Smooth muscle cell (in vitro differentiated cells): ENCODE measurements around the gene KNSTRN. TPM values are rescaled to one million over a fixed set of nuclear protein-coding genes. Genes with fewer than 3 reads are reported as not detected.

Experiments used
- DNase-seq: peaks from one replicate; lab custom pipeline; 2025; ENCODE audit not compliant: unreplicated experiment; lab: John Stamatoyannopoulos, UW
- H2AFZ ChIP-seq: fragments of 200-600 bp; sonication (generic); 2 replicates; pipeline ENCODE4 v1.6.0; 2016; ENCODE audit warnings: antibody characterized with exemption, low read depth, mild to moderate bottlenecking
- H3F3A ChIP-seq: fragments of 200-600 bp; sonication (generic); 2 replicates; pipeline ENCODE4 v1.6.0; 2017; ENCODE audit warnings: antibody characterized with exemption, low read depth
- H3K27ac ChIP-seq: fragments of 200-600 bp; sonication (generic); 2 replicates; pipeline ENCODE4 v1.5.1; 2016; ENCODE audit warnings: low read depth, mild to moderate bottlenecking
- H3K27me3 ChIP-seq: fragments of 200-600 bp; sonication (generic); 2 replicates; pipeline ENCODE4 v1.6.1; 2016; ENCODE audit warnings: low read depth, mild to moderate bottlenecking
- H3K36me3 ChIP-seq: fragments of 200-600 bp; sonication (generic); 2 replicates; pipeline ENCODE4 v1.5.1; 2016; ENCODE audit warnings: low read depth
- H3K4me1 ChIP-seq: fragments of 200-600 bp; sonication (generic); 2 replicates; pipeline ENCODE4 v1.5.1; 2016; ENCODE audit warnings: low read depth
- H3K4me2 ChIP-seq: fragments of 200-600 bp; sonication (generic); 2 replicates; pipeline ENCODE4 v1.6.0; 2016; ENCODE audit warnings: mild to moderate bottlenecking
- H3K4me3 ChIP-seq: fragments of 200-600 bp; sonication (generic); 2 replicates; pipeline ENCODE4 v1.5.1; 2016; ENCODE audit warnings: mild to moderate bottlenecking
- H3K79me2 ChIP-seq: fragments of 200-600 bp; sonication (generic); 2 replicates; pipeline ENCODE4 v1.6.0; 2016; ENCODE audit warnings: low read depth, mild to moderate bottlenecking
- H3K9ac ChIP-seq: fragments of 200-600 bp; sonication (generic); 2 replicates; pipeline ENCODE4 v1.6.0; 2016; ENCODE audit warnings: low read depth
- H3K9me3 ChIP-seq: fragments of 200-600 bp; sonication (generic); replicated peaks from 2 replicates; pipeline ENCODE4 v1.5.1; 2016; ENCODE audit warnings: low read depth
- H4K20me1 ChIP-seq: fragments of 200-600 bp; sonication (generic); 2 replicates; pipeline ENCODE4 v1.6.0; 2016; ENCODE audit warnings: low read depth
- CTCF ChIP-seq: fragments of 200-600 bp; sonication (generic); IDR thresholded peaks from 2 replicates; pipeline ENCODE4 v1.5.1; 2017; ENCODE audit warnings: borderline replicate concordance, mild to moderate bottlenecking, antibody characterized with exemption; ENCODE audit not compliant: insufficient read depth, poor library complexity, severe bottlenecking
- WGBS: methylation state at CpG from one replicate; pipeline ENCODE4 v1.1.7; 2016; ENCODE audit warnings: low lambda C conversion rate; 5-methylcytosine and 5-hydroxymethylcytosine counted together
- polyA plus RNA-seq: library from polyadenylated mRNA; unstranded; fragments of >200 nt; fragmentation: Nextera tagmentation; extraction: Ambion mirVana; gene quantifications from 2 replicates; pipeline ENCODE4 v1.2.1, GENCODE V29; 2016
- total RNA-seq: library from RNA; depleted of rRNA; stranded (reverse); fragments of >200 nt; gene quantifications from 2 replicates; pipeline ENCODE4 v1.2.3, GENCODE V29; 2014

The KNSTRN gene
- total and polyA plus RNA-seq, 2 experiments from 2014 or later, result 17.3 to 27.0 TPM

GRCh38 chr15:40418126-40418525 is 35.6 kb downstream of the KNSTRN start:
- no peak overlapping the region for H3K4me2 ChIP-seq
- no peak for TF ChIP-seq CTCF
- peaks cover 5% of the 10 kb centered on the region for H3F3A ChIP-seq
- H3K27ac ChIP-seq, result no peak overlapping the region
- WGBS, result over 99% methylated on average over 10 of the region's 10 CpGs
- H3K27me3 ChIP-seq, result no peaks in the 10 kb centered on the region
- H3K79me2 ChIP-seq, result no peaks in the 10 kb centered on the region
- peaks cover 3% of the 10 kb centered on the region for H3K36me3 ChIP-seq
- H2AFZ ChIP-seq, result no peak overlapping the region
- H3K4me3 ChIP-seq, result no peak overlapping the region
- H3K9me3 ChIP-seq, result no peaks in the 10 kb centered on the region
- H3K4me1 ChIP-seq, result no peaks in the 10 kb centered on the region
- no peaks in the 10 kb centered on the region for H4K20me1 ChIP-seq
- no peak overlapping the region for H3K9ac ChIP-seq
- DNase-seq, result no peak

- no peak overlapping the region for H3K9ac ChIP-seq
- no peak overlapping the region for H3K27ac ChIP-seq
- no peak overlapping the region for H3K4me3 ChIP-seq
- no peaks in the 10 kb centered on the region for H3K9me3 ChIP-seq
- TF ChIP-seq CTCF, result no peak
- H3K36me3 ChIP-seq, result no peaks in the 10 kb centered on the region
- no peak overlapping the region for H2AFZ ChIP-seq
- no peak overlapping the region for H3K4me2 ChIP-seq
- no peaks in the 10 kb centered on the region for H4K20me1 ChIP-seq
- H3F3A ChIP-seq, result peaks cover 5% of the 10 kb centered on the region
- H3K4me1 ChIP-seq, result no peaks in the 10 kb centered on the region
- no peak for DNase-seq
- no peaks in the 10 kb centered on the region for H3K79me2 ChIP-seq
- WGBS, result 91% methylated on average over 11 of the region's 11 CpGs
- H3K27me3 ChIP-seq, result no peaks in the 10 kb centered on the region
Measured at GRCh38 chr15:40420071-40420713, 37.7 kb downstream of the KNSTRN start.

GRCh38 chr15:40420793-40421192 is 38.3 kb downstream of the KNSTRN start:
- no peaks in the 10 kb centered on the region for H4K20me1 ChIP-seq
- H3K9ac ChIP-seq, result no peak overlapping the region
- no peaks in the 10 kb centered on the region for H3K27me3 ChIP-seq
- 73% methylated on average over 3 of the region's 3 CpGs for WGBS
- no peak overlapping the region for H3K4me3 ChIP-seq
- H3K36me3 ChIP-seq, result no peaks in the 10 kb centered on the region
- H2AFZ ChIP-seq, result no peak overlapping the region
- peaks cover 5% of the 10 kb centered on the region for H3F3A ChIP-seq
- DNase-seq, result no peak
- H3K4me1 ChIP-seq, result no peaks in the 10 kb centered on the region
- no peaks in the 10 kb centered on the region for H3K79me2 ChIP-seq
- no peak for TF ChIP-seq CTCF
- H3K4me2 ChIP-seq, result no peak overlapping the region
- no peaks in the 10 kb centered on the region for H3K9me3 ChIP-seq
- H3K27ac ChIP-seq, result no peak overlapping the region
